Activated naive CD8-positive, alpha-beta T cell treated with anti-CD3 and anti-CD28 coated beads, Interleukin-2, amount 50 U/mL, for 16 hours (primary cell): Measurements from ENCODE around the gene ADIG.

Experiments used
- DNase-seq: peaks from one replicate; pipeline ENCODE4 v3.0.0-alpha.2; 2020; ENCODE audit warnings: low read depth, low spot score

Gene ADIG

GRCh38 chr20:38630727-38631126 lies 49.7 kb downstream of the ADIG start:
- DNase-seq: no peak

- DNase-seq: no peak
Observed at GRCh38 chr20:38631155-38632022, 50.4 kb downstream of the ADIG start.

- DNase-seq: peak; percentile 24
Observed at GRCh38 chr20:38633577-38634093, 52.6 kb downstream of the ADIG start.

GRCh38 chr20:38635721-38636288 lies 54.8 kb downstream of the ADIG start:
- no peak for DNase-seq
